ENCODE measurements around the gene SDC3.
A peak's percentile ranks its signal among the peaks of the same experiment; 100 is the strongest.

SDC3 gene

DNA sequence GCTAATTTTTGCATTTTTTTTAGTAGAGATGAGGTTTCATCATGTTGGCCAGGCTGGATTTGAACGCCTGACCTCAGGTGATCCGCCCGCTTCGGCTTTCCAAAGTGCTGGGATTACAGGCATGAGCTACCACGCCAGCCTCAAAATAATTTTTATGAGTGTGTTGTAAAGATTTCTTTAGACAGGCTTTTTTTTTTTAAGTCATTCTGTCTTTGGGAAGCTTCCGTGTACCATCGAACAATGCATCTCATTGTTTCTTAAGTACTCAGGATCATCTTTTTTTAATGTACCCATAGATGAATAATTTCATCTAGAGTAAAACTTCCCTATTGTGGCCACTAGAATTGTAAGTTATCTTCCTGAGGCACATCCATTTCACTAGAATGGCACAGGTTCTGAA, 19.6 kb upstream of the SDC3 start:
- DNase-seq = no peak

DNA sequence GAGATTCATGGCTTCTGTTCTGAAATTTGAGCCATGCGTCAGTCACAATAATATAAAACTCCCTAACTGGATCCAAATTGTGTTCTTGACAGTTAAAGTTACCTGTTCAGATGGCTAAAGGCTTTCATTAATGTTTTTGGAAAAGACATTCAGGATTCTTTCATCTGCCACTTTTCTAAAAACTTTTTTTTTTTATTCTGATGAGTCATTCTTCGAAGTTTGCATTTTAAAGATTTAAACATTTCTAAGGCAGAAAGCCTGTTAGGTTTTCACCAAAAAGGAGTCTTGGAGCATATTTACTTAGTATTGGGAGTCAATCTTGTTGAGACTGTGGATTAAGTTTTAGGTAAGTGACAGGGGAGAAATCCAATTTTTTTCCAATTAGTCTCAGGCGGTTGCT, 18.9 kb upstream of the SDC3 start:
- no peak for DNase-seq

DNA sequence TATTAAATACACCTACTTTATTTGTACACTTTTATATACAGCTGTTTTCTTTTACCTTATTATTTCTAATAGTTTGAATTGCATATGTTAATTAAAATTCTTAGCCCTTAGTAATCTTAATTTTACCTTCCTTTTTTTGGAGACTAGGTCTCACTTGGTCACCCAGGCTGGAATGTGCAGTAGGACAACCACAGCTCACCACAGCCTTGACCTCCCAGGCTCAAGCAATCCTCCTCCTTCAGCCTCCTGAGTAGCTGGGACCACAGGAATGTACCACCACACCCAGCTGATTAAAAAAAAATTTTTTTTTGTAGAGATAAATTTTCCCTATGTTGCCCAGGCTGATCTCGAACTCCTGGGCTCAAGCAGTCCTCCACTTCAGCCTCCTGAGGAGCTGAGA, 15.0 kb upstream of the SDC3 start:
- no peak for DNase-seq

DNA sequence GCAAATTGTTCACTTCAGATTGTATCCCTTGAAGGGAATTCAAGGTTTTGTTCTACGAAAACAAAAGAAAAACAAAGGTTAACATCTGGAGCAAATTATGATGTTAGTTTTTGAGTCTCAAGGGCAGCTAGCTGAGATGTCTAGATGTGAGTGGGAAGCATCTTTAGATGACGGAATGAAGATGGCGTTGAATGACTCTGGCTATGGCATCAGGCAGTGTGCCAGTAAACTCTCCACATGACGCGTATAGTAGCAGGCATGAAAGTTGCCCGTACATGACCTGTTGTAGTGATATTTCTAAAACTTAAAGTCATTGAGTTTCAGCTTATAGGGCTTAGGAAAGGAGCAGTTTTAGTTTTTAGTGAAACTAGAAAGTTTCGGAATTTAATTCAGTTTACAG, 12.3 kb upstream of the SDC3 start:
- DNase-seq = no peak

DNA sequence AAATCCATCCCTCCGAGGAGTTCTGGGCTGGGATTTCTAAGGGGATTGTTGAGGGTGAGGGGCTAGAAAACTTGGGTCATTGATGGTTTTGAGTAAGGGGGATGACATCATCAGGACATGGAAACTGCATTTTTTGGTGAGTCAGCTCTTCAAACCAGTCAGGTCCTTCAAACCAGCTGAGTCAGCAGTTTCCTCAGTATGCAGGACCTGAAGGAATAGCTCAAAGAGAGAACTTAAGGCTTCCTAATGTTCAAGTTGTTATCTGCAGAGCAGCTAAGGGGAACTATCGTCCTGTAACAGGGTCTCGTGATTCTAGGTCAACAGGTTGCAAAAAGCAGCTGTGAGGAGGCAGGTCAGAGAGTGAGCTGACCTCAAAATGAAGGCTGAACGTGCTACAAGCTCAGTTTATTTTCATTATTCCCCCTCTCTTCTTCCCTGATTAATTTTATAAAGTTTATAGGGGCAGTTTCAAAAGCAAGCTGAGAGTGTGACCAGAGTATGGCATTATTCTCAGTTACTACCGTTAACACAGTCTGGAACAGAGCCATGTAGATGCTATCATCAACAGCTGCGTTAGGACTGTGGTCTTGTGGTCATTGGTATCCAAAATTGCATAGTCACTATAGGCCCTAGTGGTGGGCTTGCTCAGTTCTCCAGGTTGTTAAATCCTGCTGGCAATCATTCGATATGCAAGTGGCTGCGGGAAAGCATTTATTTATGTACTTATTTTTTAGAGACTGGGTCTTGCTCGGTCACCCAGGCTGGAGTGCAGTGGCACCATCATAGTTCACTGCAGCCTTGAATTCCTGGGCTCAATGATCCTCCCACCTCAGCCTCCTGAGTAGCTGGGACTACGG, 10.7 kb upstream of the SDC3 start:
- DNase-seq = peak; percentile 29

DNA sequence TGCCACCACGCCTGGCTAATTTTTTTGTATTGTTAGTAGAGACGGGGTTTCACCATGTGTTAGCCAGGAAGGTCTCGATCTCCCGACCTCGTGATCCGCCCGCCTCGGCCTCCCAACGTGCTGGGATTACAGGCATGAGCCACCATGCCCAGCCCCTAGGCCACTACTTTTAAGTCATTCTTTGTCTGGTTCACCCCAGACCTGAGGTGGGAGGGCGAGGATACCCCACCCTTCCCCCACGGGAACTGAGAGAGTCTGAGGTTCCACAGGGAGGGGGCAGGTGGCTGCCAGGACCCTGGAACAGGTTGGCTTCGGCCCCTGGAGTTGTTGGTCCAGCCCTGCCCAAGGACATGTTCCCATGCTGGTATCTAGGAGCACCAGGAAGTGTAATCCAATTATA, 7.7 kb upstream of the SDC3 start:
- DNase-seq = no peak

DNA sequence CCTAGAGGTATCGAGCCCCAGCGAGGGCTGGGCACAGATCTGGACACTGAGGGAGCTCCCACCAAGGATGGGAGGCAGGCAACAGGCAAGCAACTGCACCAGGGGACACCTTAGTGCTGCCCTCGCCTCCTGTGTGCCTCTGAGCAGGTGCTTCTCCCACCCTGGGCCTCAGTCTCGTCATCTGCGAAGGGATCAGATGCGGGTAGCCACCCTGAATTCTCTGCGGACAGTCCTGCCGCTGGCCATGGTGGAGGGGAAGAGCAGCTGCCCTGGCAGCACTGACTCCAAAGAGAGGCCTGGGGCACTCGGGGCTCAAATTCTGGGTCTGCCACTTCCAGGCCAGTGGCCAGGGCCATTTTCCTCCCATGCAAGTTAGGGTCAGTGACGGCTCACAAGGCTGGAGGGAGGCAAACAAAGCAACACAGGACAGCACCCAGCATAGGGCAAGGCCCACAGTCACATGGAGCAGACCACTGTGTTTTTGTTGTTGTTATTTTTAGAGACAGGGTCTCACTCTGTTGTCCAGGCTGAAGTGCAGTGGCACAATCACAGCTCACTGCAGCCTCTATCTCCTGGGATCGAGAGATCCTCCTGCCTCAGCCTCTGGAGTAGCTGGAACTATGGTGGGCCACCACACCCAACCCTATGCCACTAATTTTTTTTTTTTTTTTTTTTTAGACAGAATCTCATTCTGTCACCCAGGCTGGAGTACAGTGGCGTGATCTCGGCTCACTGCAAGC, 7.1 kb upstream of the SDC3 start:
- DNase-seq = no peak

DNA sequence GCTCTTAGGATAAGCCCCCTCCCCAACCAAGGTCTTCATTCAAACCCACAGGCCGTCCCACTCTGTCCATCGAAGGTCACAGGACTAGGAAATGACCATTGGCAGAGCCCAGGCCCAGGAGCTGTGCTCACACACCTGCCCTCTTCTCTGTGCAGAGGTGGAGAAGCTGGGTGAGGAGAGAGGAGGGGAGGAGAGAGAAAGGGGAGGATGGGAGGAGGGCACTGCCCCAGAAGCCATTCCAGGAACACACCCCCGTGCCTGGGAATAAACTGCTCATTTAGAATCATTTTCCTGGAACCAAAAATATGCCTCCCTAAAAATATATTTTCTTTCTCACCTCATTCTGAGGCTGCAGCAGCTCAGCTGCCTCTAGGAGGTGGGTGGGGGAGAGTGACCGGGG, 6.4 kb upstream of the SDC3 start:
- DNase-seq = no peak

DNA sequence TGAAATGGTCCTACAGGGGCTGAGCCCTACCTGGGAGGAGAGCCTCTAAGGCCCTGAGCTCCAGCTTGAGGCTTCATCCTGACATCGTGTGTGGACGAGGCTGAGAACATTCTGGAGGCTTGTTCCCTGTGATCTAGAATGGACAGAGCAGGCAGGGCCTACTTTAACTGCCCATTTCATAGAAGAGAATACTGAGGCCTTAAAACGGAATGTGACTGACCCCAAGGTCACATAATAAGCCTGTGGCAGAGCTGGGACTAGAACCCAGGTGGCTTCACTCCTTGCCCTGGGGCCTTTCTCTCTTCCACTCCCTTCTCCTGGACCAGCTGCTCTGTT, 6.0 kb upstream of the SDC3 start:
- DNase-seq = no peak

DNA sequence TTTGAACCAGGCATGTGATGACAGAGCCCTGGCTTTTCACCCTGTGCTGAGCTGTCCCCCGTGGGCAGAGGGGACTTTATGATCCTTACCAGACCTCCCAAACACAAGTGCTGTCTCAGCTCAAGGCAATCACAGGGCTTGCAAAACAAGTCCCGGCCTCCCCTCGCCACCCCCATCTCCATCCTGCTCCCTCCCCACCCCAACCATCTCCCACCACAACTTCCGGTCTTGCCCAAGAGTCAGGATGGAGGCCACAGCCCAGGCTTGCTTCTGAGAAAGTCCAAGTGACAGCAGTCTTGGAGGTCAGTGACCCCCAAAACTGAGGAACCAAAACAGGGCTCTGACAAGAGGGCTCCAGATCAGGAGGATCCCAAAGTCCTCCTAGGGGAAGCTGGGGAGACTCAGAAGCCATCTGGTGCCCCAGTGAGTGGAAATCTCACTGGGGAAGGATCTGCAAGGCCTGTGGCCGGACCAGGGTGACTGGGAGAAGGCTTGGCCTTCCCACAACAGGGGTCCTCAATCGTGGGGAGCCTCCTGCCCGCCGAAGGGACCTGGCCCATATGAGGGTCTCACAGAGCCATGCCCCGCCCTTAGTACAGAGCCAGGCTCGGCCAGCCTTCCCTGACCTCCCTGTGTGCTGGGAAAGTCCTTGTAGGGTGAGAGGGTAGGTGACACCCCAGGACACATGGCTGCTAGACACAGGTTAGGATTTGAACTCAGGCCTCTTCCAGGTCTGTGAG, 4.5 kb upstream of the SDC3 start:
- DNase-seq = no peak

DNA sequence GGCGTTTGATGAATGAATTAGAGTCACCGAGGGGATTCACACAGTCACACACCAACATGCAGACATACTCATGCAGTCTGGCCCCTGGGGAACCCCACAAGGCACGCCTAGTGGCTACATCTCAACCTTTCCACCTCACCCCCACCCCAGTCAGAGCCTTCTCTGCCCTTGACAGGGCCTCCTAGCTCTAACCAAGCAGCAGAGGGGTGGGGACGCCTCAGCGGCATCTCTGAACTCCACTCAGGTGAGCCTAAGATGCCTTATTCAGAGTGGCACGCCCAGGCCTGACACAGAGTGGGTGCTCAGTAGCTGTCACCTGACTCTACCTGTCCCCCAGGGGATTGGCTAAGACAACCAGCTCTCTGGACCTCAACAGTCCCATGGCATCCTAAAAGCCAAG, 3.7 kb upstream of the SDC3 start:
- no peak for DNase-seq

DNA sequence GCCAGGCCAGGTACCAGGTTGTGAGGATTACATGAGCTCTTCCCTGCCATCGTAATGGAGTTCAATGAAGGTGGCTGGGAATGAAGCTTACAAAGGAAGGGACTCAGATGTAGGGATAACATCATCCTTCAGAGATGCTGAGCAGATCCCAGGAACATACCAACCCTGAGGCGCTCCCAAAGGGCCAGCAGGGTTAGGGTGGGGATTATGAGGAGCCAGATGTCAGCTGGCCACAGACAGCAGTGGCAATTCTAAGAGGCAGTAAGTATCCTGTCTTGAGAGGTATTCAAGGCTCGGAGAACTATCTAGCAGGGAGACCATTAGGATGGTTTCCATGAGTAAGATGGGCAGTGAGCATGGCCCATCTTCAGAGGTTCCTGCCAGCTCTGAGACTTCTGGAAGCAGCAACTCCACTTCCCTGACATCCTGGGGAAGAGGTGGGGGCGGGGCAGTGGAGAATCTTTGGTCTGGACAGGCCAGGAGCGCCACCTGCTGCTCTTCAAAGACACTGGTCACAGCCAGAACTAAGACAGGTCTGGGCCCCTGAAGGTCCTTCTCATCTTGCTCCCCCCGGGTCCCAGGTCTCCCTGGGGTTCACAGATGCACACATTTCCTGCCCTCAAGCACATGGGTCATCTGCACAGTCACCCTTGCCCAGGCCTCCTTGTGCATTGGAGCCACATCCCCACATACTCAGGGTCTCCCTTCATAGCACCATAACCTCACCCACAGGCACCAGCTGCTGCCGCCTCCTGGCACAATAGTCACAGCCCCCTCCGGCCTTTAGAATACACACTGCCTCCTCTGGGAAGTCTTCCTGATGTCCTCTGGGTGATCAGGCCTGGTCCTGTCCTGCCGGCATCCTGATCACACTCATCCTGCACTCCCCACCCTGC, 2.7 kb upstream of the SDC3 start:
- DNase-seq = peak; percentile 21

DNA sequence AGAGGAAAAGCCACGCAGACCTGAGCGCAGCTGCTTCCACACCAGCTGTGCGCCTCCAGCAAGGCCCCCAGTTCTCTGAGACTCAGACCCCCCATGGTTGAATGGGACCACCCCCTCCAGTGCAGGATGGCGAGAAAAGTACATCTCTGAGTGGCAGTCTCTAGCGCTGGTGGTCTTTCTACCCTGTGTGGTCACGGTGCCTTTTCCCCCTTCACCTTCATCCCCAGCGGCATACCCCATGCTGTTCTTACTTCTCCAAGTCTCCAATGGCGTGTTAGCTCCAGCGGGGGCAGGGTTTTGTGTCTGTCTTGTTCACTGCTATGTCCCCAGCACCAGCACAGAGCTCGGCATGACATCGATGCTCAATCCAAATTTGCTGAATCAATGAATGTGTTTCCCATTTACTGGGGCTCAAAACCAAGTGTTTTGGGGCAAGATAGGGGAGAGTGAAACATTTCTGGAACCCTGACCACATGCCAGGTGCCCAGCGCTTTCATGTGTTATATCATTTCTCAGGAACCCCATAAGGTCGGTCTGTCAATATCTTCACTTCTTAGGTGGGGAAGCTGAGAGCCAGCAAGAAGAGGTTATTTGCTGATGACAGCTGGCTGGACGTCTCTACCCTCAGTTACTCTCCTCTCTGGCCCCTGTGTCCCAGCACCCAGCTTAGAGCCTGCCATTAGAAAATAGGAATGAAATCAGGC, 959 bp upstream of the SDC3 start:
- no peak for DNase-seq

DNA sequence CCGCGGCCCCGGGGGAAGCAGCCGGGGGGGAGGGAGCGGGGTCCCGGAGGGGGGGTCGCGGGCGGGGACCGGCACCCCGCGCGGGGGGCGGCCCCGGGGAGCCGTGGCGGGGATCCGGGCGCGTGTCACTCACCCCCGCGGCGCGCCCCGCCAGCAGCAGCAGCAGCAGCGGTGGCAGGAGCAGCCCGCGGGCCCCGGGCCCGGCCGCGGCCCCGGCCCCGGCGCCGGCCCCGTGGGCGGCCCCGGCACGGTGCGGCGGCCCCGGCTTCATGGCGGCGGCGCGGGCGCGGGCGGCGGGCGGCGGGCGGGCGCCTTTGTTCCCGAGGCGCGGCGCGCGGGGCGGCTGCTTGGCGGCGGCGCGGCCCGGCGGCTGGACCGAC, 252 bp downstream of the SDC3 start:
- no peak for DNase-seq

DNA sequence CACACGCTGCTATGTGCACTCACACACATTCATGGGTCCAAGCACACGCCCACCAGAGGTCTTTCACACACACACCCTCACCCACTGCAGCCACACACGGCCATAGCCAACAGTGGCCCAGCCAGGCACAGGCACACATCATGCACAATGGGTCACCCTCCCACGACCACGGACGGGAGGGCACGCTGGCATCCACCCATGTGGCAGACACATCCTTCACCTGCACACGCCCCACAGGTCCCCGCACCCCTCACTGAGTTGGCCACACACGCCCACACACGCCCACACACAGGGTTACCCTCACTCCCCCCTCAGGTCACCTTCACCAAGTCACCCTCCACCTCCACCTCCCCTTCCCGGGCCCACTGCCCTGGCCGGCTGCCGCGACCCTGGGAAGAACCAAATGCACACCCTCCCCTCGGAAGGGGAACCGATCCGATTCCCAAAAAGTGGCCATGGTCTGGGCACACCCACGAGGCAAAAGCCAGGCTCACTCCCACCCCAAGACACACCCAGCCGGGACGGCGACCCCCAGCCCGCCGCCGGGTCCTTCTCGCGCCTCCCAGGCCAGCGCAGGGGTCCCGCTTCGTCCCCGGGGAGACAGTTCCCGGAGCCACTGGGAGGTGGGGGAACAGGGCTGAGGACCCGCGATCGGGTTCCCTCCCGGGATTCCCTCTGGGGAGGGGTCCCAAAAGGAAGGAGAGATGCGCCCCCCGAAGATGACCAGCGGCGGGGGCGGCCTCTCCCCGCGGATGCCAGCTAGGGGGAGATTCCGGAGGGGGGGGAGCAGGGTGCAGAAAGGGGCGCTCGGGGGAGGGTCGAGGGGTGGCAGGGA, 860 bp downstream of the SDC3 start:
- no peak for DNase-seq

DNA sequence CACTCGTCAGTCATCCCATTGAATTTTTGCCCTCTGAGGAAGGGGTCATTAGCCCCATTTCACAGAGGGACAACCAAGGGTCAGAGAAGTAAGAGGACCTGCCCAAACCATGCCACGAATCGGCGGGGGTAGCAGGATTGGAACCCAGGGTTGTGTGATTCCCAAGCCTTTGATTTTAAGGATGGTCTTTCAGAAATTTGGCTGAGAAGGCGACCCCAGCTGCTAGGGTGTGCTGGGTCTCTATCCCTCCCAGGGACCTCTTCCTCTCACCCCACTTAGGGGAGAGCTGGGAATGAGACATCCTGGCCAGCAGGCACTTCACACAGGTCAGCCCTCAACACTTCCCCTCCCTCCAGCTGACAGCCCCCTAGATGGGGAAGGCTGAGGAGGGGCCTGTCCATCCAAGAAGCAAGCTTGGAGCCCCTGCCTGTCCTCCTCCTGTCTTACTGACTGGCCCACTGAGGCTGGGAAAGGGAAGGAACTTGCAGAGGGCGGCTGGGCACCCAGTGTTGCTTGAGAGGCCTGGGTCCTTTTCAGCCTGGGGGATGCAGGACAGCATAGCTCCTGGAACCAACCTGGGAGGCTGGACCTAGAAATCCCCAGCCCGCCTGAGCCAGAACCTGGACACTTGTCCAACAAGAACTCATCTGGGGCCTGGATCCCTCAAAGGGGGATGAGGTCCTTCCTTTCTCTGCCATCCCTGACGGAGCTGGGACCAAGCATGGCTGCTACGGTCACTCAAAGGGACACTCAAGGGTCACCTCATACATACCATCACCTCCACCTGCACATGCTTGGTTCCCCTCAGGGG, 1.7 kb downstream of the SDC3 start:
- DNase-seq = no peak

DNA sequence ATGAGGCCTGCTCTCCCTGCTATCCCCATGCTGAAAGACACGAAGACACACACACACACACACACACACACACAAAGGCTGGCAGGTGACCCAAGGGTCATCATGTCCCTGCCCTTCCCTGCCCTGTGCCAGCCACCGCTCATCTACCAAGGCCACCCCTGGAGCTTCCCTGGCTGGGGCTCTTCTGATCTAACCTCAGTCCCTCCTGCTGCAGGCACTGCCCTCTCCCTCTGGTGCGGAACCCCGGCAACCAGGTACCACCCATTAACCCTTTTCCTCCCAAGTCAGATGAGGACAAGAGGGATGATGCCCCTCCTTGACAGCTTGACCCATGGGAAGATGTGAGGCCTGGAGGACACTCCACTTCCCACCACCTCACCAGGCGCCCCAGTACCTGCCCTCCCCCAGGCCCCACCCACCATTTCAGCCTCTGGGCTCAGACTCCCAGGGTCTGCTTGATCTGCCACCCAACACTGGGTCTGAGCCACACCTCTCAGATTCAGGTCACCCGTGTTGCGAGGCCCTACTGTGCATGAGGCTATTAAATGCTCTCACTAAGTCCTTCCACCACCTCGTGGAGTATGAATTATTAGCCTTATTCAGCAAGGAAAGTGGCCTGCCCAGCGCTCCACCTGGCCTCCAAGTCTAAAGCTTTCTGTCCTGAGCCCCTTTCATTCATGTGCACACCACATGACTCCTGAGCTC, 2.5 kb downstream of the SDC3 start:
- DNase-seq = no peak

DNA sequence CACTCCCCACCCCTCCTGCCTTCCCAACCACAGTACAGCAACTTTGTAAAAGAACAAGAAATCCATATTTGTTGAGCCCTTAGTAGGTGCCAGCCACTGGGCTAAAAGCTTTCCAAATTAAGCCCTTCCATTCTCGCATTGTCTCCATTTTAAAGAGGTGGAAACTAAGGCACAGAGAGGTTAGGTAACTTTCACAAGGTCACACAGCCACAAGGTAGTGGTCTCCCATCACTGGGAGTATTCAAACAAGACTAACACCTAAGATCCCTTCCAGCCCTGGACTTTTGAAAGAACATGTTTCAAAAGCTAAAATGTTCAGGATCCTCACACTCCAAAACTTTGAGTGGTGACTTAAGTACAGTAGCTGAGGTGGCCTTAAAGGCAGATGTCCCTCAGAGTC, 3.2 kb downstream of the SDC3 start:
- DNase-seq = no peak

DNA sequence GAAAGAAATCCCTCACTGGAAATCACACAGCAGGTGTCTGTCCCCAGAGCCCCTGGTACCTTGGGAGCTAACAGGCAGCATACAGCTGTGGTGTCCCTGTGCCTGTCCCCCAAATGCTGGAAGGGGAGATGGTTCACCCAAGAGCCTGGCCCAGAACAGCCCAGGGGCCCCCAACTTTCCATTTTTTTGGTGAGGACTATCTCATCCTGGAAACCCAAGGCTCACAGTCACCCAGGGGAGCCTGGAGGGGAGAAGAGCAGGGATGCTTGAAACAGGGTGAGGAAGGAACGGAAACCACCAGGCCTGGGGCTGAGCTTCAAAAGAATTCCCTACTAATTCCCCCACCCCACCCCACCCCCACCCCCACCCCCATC, 3.6 kb downstream of the SDC3 start:
- DNase-seq = no peak
